GM10266 (cell line): ENCODE measurements around the gene TRPC4AP.

Source experiments
- DNase-seq: peaks from one replicate; pipeline ENCODE4 v3.0.0; 2012; ENCODE audit errors: extremely low spot score
- TF ChIP-seq, protein P1 (sequence below): IDR thresholded peaks from 2 replicates; pipeline ENCODE4 v1.5.1; 2012; ENCODE audit warnings: mild to moderate bottlenecking, low read depth; ENCODE audit not compliant: control insufficient read depth, insufficient read depth; ENCODE audit errors: missing control alignments

TRPC4AP gene

DNA sequence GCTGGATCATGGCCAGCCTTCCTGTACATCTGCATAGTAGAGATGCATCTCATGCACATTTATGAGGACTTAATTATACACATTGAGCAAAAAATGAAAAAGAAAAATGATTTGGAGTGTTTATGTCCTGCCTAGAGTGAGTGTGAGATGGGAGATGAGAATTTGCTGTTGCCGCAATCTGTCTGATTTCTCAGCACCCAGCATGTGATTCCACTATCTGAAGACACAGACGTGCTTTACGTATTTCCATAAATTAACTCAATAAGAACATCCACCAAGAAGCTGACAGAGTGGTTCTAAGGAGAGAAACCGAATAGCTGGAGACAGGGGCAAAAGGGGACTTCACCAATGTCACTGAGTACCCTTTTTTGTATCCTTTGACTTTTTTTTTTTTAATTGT, 39.3 kb upstream of the TRPC4AP start:
- no peak for DNase-seq

GRCh38 chr20:35129647-35130069, 37.1 kb upstream of the TRPC4AP start:
- DNase-seq = no peak
- TF ChIP-seq, protein P1, sequence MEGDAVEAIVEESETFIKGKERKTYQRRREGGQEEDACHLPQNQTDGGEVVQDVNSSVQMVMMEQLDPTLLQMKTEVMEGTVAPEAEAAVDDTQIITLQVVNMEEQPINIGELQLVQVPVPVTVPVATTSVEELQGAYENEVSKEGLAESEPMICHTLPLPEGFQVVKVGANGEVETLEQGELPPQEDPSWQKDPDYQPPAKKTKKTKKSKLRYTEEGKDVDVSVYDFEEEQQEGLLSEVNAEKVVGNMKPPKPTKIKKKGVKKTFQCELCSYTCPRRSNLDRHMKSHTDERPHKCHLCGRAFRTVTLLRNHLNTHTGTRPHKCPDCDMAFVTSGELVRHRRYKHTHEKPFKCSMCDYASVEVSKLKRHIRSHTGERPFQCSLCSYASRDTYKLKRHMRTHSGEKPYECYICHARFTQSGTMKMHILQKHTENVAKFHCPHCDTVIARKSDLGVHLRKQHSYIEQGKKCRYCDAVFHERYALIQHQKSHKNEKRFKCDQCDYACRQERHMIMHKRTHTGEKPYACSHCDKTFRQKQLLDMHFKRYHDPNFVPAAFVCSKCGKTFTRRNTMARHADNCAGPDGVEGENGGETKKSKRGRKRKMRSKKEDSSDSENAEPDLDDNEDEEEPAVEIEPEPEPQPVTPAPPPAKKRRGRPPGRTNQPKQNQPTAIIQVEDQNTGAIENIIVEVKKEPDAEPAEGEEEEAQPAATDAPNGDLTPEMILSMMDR = no peak

More for the DNA sequence above, 39.3 kb upstream of the TRPC4AP start:
- TF ChIP-seq, protein P1 = no peak

DNA sequence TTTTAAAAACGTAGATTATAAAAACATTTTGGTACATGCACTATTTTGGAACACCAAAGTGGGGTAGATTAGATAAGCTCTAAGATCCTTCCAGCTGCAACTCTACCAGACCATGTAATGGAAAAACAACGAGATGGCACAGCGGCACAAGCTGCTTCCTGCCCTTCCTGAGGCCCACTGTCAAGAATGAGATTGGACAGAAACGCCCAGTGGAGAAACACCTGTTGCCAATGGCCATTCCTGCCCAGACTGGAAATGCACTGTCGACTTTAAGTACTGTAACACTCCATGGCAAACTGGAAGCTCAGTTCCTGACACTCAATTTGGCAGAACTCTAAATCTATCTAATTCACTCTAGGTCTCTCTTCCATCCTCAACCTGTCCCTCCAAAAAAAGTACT, 33.1 kb upstream of the TRPC4AP start:
- TF ChIP-seq, protein P1 = no peak
- DNase-seq = no peak

DNA sequence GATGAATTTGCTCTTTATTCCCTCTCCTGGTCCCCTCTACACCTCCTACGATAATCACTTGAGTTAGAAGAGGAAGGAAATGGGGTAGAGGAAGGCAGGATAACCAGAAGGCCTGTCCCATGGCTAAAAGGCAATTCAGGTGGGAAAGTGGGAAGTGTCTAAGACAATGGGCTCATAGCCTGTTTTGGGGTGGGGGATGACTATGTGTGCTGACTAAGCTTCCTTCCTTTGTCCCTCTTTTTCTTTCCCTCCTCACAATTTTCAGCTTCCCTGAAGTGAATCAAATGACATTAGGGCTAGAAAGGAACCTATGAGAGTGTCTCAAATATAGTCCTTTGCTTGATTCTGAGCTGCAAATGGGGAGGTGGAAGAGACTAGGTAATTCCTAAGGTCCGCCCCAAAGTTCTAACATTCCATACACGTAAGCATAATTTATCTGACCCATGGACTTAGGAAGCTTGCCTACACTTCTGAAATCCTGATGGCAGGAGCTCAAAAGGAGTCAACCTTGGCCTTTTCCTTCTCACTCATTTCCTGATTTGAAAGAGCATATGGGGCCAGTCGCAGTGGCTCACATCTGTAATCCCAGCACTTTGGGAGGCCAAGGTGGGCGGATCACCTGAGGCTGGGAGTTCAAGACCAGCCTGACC, 30.3 kb upstream of the TRPC4AP start:
- TF ChIP-seq, protein P1 = no peak
- DNase-seq = no peak

- TF ChIP-seq, protein P1 = no peak
- no peak for DNase-seq
Observed at GRCh38 chr20:35121186-35121585, 28.6 kb upstream of the TRPC4AP start.

- TF ChIP-seq, protein P1 = no peak
- no peak for DNase-seq
Observed at GRCh38 chr20:35120012-35120701, 27.6 kb upstream of the TRPC4AP start.

GRCh38 chr20:35117629-35118028, 25.0 kb upstream of the TRPC4AP start:
- no peak for DNase-seq
- TF ChIP-seq, protein P1 = no peak
